WERI-Rb-1 (cell line): Measurements from ENCODE around the gene PTPRT.

Source experiments
- DNase-seq: peaks from one replicate; pipeline ENCODE4 v3.0.0-alpha.2; 2020
- H3K27ac ChIP-seq: fragments of 250-450 bp; sonication (Bioruptor Pico); 2 replicates; pipeline ENCODE4 v1.5.1; 2020; ENCODE audit warnings: mild to moderate bottlenecking, moderate library complexity
- H3K27me3 ChIP-seq: fragments of 250-450 bp; sonication (Bioruptor Pico); 2 replicates; pipeline ENCODE4 v1.5.1; 2021; ENCODE audit warnings: mild to moderate bottlenecking, low read depth, moderate library complexity; ENCODE audit not compliant: insufficient read depth, severe bottlenecking
- H3K36me3 ChIP-seq: fragments of 250-450 bp; sonication (Bioruptor Pico); 2 replicates; pipeline ENCODE4 v1.5.1; 2020; ENCODE audit warnings: mild to moderate bottlenecking, moderate library complexity
- H3K4me3 ChIP-seq: 2 replicates; pipeline ENCODE4 v1.5.1; 2011; ENCODE audit warnings: low read depth, mild to moderate bottlenecking, control low read depth, low read length
- H3K9me3 ChIP-seq: fragments of 250-450 bp; sonication (Bioruptor Pico); 2 replicates; pipeline ENCODE4 v1.5.1; 2021; ENCODE audit warnings: mild to moderate bottlenecking, moderate library complexity; ENCODE audit not compliant: severe bottlenecking
- TF ChIP-seq, protein P1 (sequence below): IDR thresholded peaks from 2 replicates; pipeline ENCODE4 v1.5.1; 2011; ENCODE audit warnings: low read depth, mild to moderate bottlenecking, control low read depth, inconsistent platforms, low read length

The PTPRT gene

DNA sequence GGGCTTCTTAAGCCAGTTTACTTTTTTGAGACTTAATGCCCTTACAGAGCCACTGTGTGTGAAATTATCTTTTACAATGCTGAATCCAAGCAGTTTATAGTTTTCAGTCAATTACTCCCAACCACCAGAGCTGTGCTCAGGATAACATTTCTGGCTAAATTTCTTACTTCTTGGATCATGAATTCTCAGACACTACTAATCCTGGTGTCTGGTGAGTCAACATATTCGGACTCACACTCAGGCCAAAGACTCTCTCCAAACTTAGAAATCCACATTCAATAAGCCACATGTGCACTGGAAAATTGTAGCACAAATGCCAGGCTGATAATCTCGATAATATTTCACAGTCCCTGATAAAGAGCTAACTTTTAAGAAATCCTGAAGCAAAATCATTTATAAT, 49.0 kb downstream of the PTPRT start:
- TF ChIP-seq, protein P1, sequence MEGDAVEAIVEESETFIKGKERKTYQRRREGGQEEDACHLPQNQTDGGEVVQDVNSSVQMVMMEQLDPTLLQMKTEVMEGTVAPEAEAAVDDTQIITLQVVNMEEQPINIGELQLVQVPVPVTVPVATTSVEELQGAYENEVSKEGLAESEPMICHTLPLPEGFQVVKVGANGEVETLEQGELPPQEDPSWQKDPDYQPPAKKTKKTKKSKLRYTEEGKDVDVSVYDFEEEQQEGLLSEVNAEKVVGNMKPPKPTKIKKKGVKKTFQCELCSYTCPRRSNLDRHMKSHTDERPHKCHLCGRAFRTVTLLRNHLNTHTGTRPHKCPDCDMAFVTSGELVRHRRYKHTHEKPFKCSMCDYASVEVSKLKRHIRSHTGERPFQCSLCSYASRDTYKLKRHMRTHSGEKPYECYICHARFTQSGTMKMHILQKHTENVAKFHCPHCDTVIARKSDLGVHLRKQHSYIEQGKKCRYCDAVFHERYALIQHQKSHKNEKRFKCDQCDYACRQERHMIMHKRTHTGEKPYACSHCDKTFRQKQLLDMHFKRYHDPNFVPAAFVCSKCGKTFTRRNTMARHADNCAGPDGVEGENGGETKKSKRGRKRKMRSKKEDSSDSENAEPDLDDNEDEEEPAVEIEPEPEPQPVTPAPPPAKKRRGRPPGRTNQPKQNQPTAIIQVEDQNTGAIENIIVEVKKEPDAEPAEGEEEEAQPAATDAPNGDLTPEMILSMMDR = no peak
- no peak overlapping the region for H3K27ac ChIP-seq
- no peak for DNase-seq
- H3K9me3 ChIP-seq = no peaks in the 10 kb centered on the region
- H3K27me3 ChIP-seq = peaks cover 6% of the 10 kb centered on the region
- no peak overlapping the region for H3K4me3 ChIP-seq
- no peaks in the 10 kb centered on the region for H3K36me3 ChIP-seq

DNA sequence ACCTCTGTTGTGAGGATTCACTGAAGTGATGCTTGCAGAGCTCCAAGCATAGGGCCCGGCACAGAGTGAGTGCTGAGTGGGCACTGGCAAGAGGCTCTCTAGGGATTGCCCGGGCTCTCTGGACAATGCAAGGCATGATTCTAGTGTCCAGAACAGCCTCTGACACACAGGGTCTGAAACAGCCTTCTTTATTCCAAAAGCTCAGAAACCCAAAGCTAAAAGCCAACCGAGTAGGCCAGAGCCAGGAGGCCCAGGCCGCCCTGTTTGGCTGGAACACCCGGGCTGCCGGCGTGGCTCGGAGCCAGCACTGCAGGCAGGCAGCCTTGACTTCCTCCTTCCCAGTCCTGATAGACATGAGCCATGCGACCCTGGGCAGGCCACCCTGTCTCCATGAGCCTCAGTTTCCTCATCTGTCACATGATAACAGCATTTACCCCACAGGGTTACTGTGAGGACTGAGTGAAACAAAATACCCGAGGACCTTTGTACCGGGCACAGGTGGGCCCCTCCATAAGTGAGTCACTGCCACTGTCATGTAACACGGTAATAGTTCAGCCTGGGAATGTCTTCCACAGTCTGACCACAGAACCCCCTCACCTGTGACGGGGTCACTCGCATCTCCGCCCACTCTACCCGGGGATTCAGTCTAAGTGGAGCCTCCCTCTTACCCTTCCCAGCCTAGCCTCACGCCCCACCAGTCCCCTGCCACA, 51.5 kb downstream of the PTPRT start:
- Histone ChIP-seq H3K27me3 (peaks cover 3% of the 10 kb centered on the region), H3K9me3 (no peaks in the 10 kb centered on the region), H3K27ac (no peak overlapping the region), H3K36me3 (no peaks in the 10 kb centered on the region), H3K4me3 (no peak overlapping the region)
- DNase-seq = no peak
- TF ChIP-seq, protein P1 = no peak

DNA sequence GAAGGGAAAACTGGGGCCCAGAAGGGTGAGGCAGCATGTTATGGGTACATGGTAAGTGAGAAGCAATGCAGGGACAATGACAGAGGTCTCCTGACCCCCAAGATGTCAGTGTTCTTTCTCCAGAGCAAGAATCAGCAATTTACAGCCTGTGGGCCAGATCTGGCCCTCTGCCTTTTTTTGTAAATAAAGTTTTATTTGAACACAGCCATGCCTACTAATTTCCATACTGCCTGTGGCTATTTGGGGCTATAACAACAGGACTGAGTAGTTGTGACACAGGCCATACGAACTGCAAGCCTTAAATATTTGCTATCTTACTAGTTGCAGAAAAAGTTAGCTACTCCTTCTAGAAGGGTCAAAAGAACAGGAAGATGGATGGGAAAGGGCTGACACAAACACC, 52.5 kb downstream of the PTPRT start:
- no peak for DNase-seq
- Histone ChIP-seq H3K27ac (no peak overlapping the region), H3K27me3 (peaks cover 3% of the 10 kb centered on the region), H3K4me3 (no peak overlapping the region), H3K36me3 (no peaks in the 10 kb centered on the region), H3K9me3 (no peaks in the 10 kb centered on the region)
- TF ChIP-seq, protein P1 = no peak

DNA sequence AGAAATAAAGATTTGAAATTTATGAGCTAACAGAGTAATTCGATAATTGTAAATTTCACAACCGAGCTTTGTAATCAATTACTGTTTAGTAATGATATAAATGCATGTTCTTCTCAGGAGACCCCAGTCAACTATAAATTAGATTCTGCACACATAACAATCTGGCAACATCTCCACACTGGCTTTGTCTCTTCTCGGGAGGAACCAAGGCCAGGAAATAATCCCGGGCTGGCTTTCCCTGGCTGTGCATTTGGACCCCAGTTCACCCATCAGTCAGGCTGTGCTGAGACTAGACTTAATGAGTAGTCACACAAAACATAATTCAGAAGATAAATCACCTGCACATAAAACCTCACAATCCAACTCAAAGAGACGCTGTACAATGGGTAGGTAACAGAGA, 65.5 kb downstream of the PTPRT start:
- no peak for DNase-seq
- TF ChIP-seq, protein P1 = no peak

DNA sequence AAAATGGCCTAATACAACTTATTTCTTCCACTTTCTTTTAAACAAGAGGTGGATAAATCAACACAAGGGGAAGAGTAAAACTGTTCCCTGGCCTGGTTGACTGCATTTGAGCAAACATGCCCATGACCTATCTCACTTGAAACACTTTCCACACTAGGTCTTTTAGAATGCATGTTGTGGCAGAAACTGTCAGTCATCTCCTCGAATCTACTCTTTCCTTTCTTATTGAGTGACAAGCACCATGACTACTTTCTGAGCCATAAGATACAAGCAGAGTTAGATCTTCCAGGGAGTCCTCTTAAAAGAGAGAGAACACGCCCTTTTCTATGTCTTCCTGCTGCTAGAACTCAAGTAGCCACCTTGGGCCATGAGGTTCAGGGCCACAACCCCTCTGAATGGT, 66.5 kb downstream of the PTPRT start:
- Histone ChIP-seq H3K4me3 (no peak overlapping the region), H3K36me3 (no peaks in the 10 kb centered on the region), H3K9me3 (no peaks in the 10 kb centered on the region), H3K27me3 (peaks cover 2% of the 10 kb centered on the region), H3K27ac (no peak overlapping the region)
- TF ChIP-seq, protein P1 = no peak
- no peak for DNase-seq

More for the DNA sequence above, 65.5 kb downstream of the PTPRT start:
- H3K27ac ChIP-seq = no peak overlapping the region
- H3K36me3 ChIP-seq = no peaks in the 10 kb centered on the region
- peaks cover 2% of the 10 kb centered on the region for H3K27me3 ChIP-seq
- no peak overlapping the region for H3K4me3 ChIP-seq
- no peaks in the 10 kb centered on the region for H3K9me3 ChIP-seq

DNA sequence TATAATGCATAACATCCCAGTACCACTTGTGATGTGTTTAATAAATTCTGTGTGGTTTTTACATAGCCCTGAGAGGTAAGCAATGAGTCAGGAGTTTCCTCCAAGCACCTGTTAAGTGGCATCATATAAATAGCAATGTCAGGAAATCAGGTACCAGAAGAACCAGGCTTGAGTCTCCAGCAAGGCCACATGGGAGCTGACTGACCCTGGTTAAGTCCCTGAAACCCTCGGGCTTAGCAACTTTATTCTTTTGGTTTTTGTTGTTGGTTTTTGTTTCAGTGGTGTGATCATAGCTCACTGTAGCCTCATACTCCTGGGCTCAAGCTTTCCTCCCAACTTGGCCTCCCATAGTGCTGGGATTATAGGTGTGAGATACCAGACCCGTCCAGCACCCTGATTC, 70.0 kb downstream of the PTPRT start:
- TF ChIP-seq, protein P1 = no peak
- Histone ChIP-seq H3K4me3 (no peak overlapping the region), H3K36me3 (no peaks in the 10 kb centered on the region), H3K27ac (no peak overlapping the region), H3K27me3 (no peaks in the 10 kb centered on the region), H3K9me3 (no peaks in the 10 kb centered on the region)
- DNase-seq = no peak
